ENCODE data around the gene COPS6. TPM values are rescaled to one million over a fixed set of nuclear protein-coding genes. Genes with fewer than 3 reads are reported as not detected.
"Not testable (repeated sequence)": the region's sequence is repeated elsewhere in the genome, so short reads cannot be mapped to it uniquely, and the experiment has no call there.

The COPS6 gene
- total RNA-seq, 1 experiment from 2014 or later, result 51.8 TPM

DNA sequence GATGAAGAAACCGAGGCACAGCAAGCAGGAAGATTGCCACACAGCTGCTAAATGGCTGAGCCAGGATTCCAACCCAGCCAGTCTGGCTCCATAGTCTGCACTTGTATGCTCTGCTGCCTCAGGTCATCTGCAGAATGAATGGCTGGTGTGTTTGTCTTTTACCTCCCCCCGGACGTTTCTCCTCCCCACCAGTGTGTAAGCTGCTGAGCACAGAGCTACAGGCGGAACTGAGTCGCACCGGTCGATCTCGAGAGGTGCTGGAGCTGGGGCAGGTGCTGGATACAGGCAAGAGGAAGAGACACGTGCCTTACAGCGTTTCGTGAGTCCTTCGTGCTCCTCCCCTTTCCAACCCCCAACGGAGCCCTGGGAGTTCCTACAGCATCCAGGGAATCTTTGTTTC, 33.3 kb downstream of the COPS6 start:
- no peaks in the 10 kb centered on the region; the same call in none of the 2 replicates for H3K36me3 ChIP-seq (replicated peaks; ENCODE audit: control insufficient read depth, insufficient read depth, low read length)
- no peaks in the 10 kb centered on the region for H3K27me3 ChIP-seq (ENCODE audit: control insufficient read depth, insufficient read depth, low read length)
- DNase-seq, result peak; percentile 41
- H3K4me3 ChIP-seq (ENCODE audit: insufficient read depth, low read depth, low read length), result no peak overlapping the region

DNA sequence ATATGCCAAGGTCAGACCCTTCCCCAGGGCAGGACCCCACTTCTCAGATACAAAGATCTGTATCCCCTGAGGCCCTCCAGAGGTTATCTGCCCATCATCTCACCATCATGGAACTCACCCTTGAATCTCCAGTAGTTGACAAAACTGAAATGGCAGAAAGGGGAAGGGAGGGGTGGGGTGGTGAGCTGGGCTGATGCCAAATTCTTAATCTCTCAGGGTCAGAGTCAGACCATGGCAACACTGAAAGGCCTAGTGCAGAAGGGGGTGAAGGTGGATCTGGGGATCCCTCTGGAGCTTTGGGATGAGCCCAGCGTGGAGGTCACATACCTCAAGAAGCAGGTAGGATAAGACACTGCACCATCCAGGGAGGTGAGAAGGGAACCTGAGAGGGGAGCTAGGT, 33.8 kb downstream of the COPS6 start:
- H3K4me3 ChIP-seq (ENCODE audit: insufficient read depth, low read depth, low read length), result no peak overlapping the region
- H3K36me3 ChIP-seq (replicated peaks; ENCODE audit: control insufficient read depth, insufficient read depth, low read length), result no peaks in the 10 kb centered on the region; the same call in none of the 2 replicates
- peaks cover 1% of the 10 kb centered on the region; the same call in 1 of the 2 replicates for H3K27me3 ChIP-seq (ENCODE audit: control insufficient read depth, insufficient read depth, low read length)
- DNase-seq, result peak; percentile 14

DNA sequence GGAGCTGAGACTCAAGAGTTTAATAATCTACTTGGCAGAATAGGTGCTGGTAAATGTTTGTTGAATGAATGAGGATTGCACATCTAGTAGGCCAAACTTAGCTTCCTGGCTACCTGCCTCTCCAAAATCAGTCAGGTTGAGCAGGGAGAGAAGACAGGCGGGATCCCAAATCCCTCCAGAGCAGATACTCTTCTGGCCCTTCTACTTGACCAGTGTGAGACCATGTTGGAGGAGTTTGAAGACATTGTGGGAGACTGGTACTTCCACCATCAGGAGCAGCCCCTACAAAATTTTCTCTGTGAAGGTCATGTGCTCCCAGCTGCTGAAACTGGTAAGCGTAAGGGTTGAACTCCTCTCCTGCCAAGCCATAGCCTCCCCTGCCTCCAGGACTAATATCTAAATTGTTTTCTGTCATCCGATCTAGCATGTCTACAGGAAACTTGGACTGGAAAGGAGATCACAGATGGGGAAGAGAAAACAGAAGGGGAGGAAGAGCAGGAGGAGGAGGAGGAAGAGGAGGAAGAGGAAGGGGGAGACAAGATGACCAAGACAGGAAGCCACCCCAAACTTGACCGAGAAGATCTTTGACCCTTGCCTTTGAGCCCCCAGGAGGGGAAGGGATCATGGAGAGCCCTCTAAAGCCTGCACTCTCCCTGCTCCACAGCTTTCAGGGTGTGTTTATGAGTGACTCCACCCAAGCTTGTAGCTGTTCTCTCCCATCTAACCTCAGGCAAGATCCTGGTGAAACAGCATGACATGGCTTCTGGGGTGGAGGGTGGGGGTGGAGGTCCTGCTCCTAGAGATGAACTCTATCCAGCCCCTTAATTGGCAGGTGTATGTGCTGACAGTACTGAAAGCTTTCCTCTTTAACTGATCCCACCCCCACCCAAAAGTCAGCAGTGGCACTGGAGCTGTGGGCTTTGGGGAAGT, 35.8 kb downstream of the COPS6 start:
- no peak overlapping the region for H3K4me3 ChIP-seq (ENCODE audit: insufficient read depth, low read depth, low read length)
- DNase-seq, result peak; percentile 14
- peaks cover 13% of the 10 kb centered on the region for H3K27me3 ChIP-seq (ENCODE audit: control insufficient read depth, insufficient read depth, low read length)
- no peaks in the 10 kb centered on the region; the same call in none of the 2 replicates for H3K36me3 ChIP-seq (replicated peaks; ENCODE audit: control insufficient read depth, insufficient read depth, low read length)

DNA sequence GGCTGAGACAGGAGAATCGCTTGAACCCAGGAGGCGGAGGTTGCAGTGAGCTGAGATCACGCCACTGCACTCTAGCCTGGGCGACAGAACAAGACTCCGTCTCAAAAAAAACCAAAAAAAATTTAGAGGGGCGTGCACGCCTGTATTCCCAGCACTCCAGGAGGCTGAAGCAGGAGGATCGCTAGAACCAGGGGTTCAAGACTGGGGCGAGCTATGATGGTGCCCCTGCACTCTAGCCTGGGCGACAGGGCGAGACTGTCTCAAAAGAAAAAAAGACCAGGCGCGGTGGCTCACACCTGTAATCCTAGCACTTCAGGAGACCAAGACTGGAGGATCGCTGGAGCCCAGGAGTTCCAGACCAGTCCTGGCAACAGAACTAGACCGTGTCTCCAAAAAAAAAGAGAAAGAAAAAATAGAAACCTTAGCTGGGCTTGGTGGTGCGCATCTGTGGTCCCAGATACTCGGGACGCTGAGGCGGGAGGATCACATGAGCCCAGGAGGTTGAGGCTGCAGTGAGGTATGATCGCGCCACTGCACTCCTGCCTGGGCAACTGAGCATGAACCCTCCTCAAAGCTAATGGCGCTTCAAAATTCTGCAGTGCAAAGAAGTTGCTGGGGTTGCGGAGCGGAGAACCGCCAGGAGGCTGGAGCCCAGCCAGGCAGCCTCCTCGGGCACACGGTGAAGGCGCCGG, 37.6 kb downstream of the COPS6 start:
- Histone ChIP-seq H3K36me3 (replicated peaks; ENCODE audit: control insufficient read depth, insufficient read depth, low read length) (no peaks in the 10 kb centered on the region; the same call in none of the 2 replicates), H3K4me3 (ENCODE audit: insufficient read depth, low read depth, low read length) (peak overlapping the region; percentile 86), H3K27me3 (ENCODE audit: control insufficient read depth, insufficient read depth, low read length) (peaks cover 13% of the 10 kb centered on the region)
- DNase-seq, result no peak

- Histone ChIP-seq H3K36me3 (replicated peaks; ENCODE audit: control insufficient read depth, insufficient read depth, low read length) (no peaks in the 10 kb centered on the region; the same call in none of the 2 replicates), H3K4me3 (ENCODE audit: insufficient read depth, low read depth, low read length) (peak within 1 kb of the TSS; percentile 86), H3K27me3 (ENCODE audit: control insufficient read depth, insufficient read depth, low read length) (peaks cover 13% of the 10 kb centered on the region)
- peak; percentile 98 for DNase-seq
These were observed 38.4 kb downstream of the COPS6 start, which contains the start of gene MBLAC1 for GRCh38 chr7:100126931-100127865. MBLAC1 (plus strand) TSS chr7:100126967; CDS start chr7:100127396, 429 bp downstream.

GRCh38 chr7:100127866-100128636, 39.3 kb downstream of the COPS6 start:
- Histone ChIP-seq H3K4me3 (ENCODE audit: insufficient read depth, low read depth, low read length) (peak overlapping the region; percentile 86), H3K36me3 (replicated peaks; ENCODE audit: control insufficient read depth, insufficient read depth, low read length) (no peaks in the 10 kb centered on the region; the same call in none of the 2 replicates), H3K27me3 (ENCODE audit: control insufficient read depth, insufficient read depth, low read length) (peaks cover 13% of the 10 kb centered on the region)
- peak; percentile 73 for DNase-seq

DNA sequence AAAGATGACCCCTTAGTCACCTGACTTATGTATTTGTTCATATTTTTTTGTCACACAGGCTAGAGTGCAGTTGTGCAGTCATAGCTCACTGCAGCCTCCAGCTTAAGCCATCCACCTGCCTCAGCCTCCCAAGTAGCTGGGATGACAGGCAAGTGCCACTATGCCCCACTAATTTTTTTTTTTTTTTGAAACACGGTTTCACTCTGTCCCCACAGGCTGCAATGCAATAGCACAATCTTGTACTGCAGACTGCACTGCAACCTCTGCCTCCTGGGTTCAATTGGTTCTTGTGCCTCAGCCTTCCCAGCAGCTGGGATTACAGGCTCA, 39.8 kb downstream of the COPS6 start:
- Histone ChIP-seq H3K36me3 (replicated peaks; ENCODE audit: control insufficient read depth, insufficient read depth, low read length) (no peaks in the 10 kb centered on the region; the same call in none of the 2 replicates), H3K4me3 (ENCODE audit: insufficient read depth, low read depth, low read length) (no peak overlapping the region; the same call in 1 of the 2 replicates), H3K27me3 (ENCODE audit: control insufficient read depth, insufficient read depth, low read length) (peaks cover 13% of the 10 kb centered on the region)
- DNase-seq, result no peak

DNA sequence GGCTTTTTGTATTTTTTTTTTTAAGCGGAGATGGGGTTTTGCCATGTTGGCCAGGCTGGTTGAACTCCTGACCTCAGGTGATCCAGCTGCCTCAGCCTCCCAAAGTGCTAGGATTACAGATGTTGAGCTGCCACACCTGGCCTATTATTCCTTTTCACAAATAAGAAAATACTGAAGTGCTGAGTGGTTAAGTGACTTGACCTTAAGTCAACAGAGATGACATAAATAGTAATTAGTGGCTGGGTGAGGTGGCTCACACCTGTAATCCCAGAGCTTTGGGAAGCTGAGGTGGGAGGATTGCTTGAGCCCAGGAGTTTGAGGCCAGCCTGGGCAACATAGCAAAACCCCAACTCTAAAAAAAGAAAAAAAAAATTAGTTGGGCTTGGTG, 41.4 kb downstream of the COPS6 start:
- not testable (repeated sequence) for H3K4me3 ChIP-seq (ENCODE audit: insufficient read depth, low read depth, low read length); DNase-seq; H3K36me3 ChIP-seq (replicated peaks; ENCODE audit: control insufficient read depth, insufficient read depth, low read length)
- peaks cover 13% of the 10 kb centered on the region for H3K27me3 ChIP-seq (ENCODE audit: control insufficient read depth, insufficient read depth, low read length)

DNA sequence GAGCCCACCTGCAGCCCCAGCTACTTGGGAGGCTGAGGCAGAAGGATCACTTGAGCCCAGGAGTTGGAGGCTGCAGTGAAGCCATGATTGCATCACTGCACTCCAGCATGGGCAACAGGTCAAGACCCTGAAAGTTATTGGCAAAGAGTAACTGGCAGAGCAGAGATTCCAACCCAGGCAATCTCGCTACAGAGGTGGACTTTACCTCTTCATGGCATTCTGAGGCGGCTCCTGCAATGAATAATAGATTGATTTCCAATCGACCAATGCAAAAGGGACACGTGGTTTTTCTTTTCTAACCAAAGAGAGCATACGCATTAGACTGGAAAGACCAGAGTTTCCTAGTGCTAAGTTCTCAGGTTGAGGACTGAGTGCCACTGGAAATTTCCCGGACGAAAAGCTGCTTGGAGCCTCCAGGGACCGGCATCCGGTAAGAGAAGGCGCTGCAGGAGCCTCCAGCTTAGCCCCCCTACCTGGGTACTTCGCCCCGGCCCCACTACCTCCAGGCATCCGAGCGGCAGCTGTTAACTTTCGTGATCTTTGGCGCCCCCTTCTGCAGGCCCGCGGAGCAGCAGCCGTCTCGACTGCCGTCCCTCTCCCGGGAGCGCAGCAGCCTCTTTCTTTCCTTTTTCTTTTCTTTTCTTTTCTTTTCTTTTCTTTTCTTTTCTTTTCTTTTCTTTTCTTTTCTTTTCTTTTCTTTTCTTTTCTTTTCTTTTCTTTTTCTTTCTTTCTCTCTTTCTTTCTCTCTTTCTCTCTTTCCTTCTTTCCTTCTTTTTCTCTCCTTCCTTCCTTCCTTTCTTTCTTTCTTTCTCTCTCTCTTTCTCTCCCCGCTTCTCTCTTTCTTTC, 42.1 kb downstream of the COPS6 start:
- peak; percentile 96 for DNase-seq
- Histone ChIP-seq H3K27me3 (ENCODE audit: control insufficient read depth, insufficient read depth, low read length) (peaks cover 13% of the 10 kb centered on the region), H3K36me3 (replicated peaks; ENCODE audit: control insufficient read depth, insufficient read depth, low read length) (no peaks in the 10 kb centered on the region), H3K4me3 (ENCODE audit: insufficient read depth, low read depth, low read length) (no peak overlapping the region; the same call in 1 of the 2 replicates)

- no peak for DNase-seq
- Histone ChIP-seq H3K36me3 (replicated peaks; ENCODE audit: control insufficient read depth, insufficient read depth, low read length) (no peaks in the 10 kb centered on the region), H3K27me3 (ENCODE audit: control insufficient read depth, insufficient read depth, low read length) (peaks cover 13% of the 10 kb centered on the region), H3K4me3 (ENCODE audit: insufficient read depth, low read depth, low read length) (no peak overlapping the region)
These were observed 43.4 kb downstream of the COPS6 start for GRCh38 chr7:100132126-100132525.

DNA sequence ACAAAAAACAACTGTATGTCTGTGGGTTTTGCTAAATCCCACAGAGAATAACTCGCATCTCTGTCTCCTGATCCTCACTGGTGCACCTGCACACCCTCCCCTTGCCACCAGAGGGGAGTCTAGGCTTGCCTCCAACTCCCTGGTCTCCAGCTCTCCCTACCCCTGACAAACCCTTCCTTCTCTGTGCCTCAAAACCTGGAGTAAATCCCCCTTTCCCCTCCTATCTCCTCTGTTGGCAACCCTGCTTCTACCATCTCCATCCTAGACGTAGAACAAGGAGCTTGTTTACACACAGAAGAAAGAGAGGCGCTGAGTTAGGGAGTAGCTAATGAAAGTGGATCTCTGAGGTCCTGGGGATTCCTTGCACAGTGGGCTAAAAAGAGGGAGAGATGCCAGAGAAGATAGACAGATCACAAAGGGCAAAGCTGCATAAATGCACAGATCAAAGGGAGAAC, 44.0 kb downstream of the COPS6 start:
- Histone ChIP-seq H3K27me3 (ENCODE audit: control insufficient read depth, insufficient read depth, low read length) (peaks cover 11% of the 10 kb centered on the region), H3K36me3 (replicated peaks; ENCODE audit: control insufficient read depth, insufficient read depth, low read length) (no peaks in the 10 kb centered on the region), H3K4me3 (ENCODE audit: insufficient read depth, low read depth, low read length) (no peak overlapping the region)
- DNase-seq, result peak; percentile 91

GRCh38 chr7:100137851-100138760, 49.3 kb downstream of the COPS6 start:
- no peak overlapping the region for H3K4me3 ChIP-seq (ENCODE audit: insufficient read depth, low read depth, low read length)
- no peaks in the 10 kb centered on the region for H3K36me3 ChIP-seq (replicated peaks; ENCODE audit: control insufficient read depth, insufficient read depth, low read length)
- no peak for DNase-seq
- H3K27me3 ChIP-seq (ENCODE audit: control insufficient read depth, insufficient read depth, low read length), result no peaks in the 10 kb centered on the region
